Astrocyte of the spinal cord (primary cell): ENCODE results near the gene SLC24A1.

Source experiments
- DNase-seq: peaks from one replicate; pipeline ENCODE4 v3.0.0; 2011; ENCODE audit warnings: low read depth, low spot score
- H3K4me3 ChIP-seq: 2 replicates; pipeline ENCODE4 v1.5.1; 2011; ENCODE audit warnings: low read depth, mild to moderate bottlenecking, low read length, moderate library complexity
- in situ Hi-C: cut with HindIII; loops from 2 replicates; pipeline ENCODE4 v1.10.0; 2017; ENCODE audit warnings: low sequenced_read_pairs
- TF ChIP-seq, protein P1 (sequence below): IDR thresholded peaks from 2 replicates; pipeline ENCODE4 v1.5.1; 2012; ENCODE audit warnings: low read depth, mild to moderate bottlenecking, low read length, inconsistent platforms

Gene SLC24A1

DNA sequence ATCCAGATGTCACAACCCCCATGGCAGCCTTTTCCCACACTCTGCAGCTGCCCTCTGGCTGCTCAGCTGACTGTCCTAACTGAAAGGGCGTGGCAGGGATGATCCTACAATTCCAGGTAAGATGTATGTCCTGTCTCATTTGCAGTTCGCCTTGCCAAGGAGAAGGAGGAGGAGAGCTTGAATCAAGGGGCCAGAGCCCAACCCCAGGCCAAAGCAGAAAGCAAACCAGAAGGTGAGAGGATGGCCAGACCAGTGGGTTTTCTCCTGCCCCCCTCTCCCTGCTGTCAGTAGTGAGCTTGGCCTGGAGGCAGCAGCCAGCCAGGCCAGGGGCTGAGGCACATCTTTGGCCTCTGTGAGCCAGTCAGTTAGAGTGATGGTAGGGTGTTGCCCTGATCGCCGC, 22.5 kb downstream of the SLC24A1 start:
- in situ Hi-C loops = no loop called here
- TF ChIP-seq, protein P1, sequence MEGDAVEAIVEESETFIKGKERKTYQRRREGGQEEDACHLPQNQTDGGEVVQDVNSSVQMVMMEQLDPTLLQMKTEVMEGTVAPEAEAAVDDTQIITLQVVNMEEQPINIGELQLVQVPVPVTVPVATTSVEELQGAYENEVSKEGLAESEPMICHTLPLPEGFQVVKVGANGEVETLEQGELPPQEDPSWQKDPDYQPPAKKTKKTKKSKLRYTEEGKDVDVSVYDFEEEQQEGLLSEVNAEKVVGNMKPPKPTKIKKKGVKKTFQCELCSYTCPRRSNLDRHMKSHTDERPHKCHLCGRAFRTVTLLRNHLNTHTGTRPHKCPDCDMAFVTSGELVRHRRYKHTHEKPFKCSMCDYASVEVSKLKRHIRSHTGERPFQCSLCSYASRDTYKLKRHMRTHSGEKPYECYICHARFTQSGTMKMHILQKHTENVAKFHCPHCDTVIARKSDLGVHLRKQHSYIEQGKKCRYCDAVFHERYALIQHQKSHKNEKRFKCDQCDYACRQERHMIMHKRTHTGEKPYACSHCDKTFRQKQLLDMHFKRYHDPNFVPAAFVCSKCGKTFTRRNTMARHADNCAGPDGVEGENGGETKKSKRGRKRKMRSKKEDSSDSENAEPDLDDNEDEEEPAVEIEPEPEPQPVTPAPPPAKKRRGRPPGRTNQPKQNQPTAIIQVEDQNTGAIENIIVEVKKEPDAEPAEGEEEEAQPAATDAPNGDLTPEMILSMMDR = no peak
- DNase-seq = no peak
- no peak overlapping the region for H3K4me3 ChIP-seq

DNA sequence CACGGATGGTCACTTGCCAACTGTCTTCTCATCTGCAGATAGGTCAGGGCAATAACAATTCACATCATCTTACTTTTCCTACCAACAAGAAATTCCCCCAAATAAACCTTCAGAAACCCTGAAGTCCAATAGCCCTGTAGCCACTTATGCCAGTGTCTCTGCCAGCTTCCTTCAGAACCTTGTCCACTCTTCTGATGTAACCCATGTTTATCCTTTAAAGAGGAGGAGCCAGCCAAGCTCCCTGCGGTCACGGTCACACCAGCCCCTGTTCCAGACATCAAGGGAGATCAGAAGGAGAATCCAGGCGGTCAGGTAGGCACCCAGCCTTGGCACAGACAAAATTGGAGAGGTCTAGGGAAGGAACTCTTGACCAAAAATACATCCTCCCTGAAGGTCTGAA, 23.7 kb downstream of the SLC24A1 start:
- H3K4me3 ChIP-seq = no peak overlapping the region
- TF ChIP-seq, protein P1 = no peak
- DNase-seq = no peak
- in situ Hi-C loops = no loop called here

DNA sequence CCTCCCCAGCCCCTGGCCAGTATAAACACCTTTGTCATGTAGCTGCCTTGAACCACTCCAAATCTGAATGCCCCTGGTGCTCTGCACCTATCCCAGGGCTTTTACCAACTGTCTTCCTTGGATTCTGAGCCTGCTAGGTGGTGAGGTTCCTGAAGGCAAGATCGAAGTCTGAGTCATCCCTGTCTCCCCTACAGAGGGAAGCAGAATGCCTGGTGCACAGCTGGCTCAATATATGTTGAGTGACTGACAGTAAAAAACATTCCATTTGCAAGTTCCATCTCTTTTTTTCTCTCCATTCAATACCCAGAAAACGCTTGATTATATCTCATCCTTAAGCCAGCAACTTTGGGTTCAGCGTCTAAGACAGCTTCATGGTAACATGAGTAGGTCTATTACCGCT, 24.7 kb downstream of the SLC24A1 start:
- in situ Hi-C loops = no loop called here
- no peak overlapping the region for H3K4me3 ChIP-seq
- DNase-seq = peak; percentile 36
- TF ChIP-seq, protein P1 = no peak

DNA sequence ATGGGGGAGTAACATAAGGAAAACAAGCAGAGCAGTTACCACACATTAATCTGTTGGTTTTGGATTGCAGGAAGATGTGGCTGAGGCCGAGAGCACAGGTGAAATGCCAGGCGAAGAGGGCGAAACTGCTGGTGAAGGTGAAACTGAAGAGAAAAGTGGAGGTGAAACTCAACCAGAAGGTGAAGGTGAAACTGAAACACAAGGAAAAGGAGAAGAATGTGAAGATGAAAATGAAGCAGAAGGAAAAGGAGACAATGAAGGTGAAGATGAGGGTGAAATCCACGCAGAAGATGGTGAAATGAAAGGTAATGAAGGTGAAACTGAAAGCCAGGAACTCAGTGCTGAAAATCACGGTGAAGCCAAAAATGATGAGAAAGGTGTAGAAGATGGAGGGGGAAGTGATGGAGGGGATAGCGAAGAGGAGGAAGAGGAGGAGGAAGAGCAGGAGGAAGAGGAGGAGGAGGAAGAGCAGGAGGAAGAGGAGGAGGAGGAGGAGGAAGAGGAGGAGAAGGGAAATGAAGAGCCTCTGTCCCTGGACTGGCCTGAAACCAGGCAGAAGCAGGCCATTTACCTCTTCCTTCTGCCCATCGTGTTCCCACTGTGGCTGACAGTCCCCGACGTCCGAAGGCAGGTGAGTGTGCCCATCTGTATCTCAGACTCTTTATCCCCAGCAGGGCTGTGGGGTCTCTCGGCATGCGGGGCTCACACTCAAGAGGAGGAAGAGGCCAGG, 28.7 kb downstream of the SLC24A1 start:
- in situ Hi-C loops = no loop called here
- H3K4me3 ChIP-seq = no peak overlapping the region
- TF ChIP-seq, protein P1 = no peak
- DNase-seq = no peak

DNA sequence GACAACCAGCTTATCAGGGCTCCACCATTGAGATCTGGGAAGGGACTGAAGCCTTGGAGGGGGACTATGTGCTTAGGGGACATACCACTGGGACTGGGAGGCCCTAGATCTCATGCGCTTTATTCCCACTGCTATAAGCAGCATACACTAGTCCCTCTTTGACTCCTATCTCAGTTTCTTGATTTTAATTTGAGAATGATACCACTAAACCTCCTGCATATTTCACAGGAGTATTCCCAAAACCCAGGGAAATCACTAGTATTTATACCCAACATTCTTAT, 29.2 kb downstream of the SLC24A1 start:
- DNase-seq = no peak
- TF ChIP-seq, protein P1 = no peak
- H3K4me3 ChIP-seq = no peak overlapping the region
- in situ Hi-C loops = no loop called here

DNA sequence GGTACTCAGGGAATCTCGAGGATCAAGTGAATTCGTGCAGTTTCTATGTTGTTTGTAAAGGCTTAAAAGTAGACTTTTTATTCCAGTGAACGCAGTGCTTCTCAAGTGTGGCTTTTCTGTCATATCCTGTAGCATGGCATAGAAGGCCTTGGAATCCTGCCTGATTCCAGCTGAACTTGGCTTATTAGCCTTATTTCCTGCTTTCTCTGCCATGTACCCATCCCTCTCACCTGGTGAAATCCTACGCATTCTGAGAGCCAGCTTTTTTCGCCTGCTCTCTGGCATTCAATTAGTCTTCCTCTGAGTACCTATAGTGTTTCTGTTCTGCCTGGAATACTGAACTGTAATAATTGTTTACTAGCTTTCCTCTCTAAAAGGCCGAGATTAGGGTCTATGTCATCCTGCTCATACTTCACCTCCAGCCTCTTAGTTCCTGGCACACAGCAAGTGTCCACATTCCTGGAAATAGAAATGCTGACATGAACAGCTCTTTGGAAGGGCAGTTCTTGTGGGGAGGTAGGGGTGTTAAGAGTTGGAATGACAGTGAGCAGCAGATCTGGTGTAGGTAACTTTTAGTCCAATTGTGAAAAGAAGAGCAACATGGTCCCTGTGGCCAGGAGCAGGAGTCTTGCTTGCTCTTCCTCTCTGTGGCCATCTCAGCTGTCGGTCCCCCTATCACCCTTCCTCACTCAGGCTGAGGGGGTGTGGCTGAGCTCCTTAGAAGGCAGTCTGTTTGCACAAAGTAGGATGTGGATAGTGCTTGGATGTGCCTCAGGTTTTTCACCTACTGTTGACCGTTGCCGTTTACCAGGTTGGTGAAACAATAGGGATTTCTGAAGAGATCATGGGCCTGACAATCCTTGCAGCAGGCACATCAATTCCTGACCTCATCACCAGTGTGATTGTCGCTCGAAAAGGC, 30.4 kb downstream of the SLC24A1 start:
- DNase-seq = no peak
- TF ChIP-seq, protein P1 = no peak
- H3K4me3 ChIP-seq = no peak overlapping the region
- in situ Hi-C loops = no loop called here
